Measurements from ENCODE around the gene THBS3.

- TF ChIP-seq CTCF (conservative IDR thresholded peaks at IDR 0.05 in 1 of 2, IDR thresholded peaks at IDR 0.05 in 1 of 2; ENCODE audit: low read depth in 1 of 2, low read length in 2 of 2) (no peak), EZH2 (IDR thresholded peaks at IDR 0.05; ENCODE audit: low read length, missing control alignments) (no peak)
Observed at GRCh38 chr1:155195201-155196102, 12.2 kb downstream of the THBS3 start.

Data from fibroblast of lung (primary cell).